Smooth muscle cell (in vitro differentiated cells): ENCODE data around the gene OR9Q1. TPM values are rescaled to one million over a fixed set of nuclear protein-coding genes. Genes with fewer than 3 reads are reported as not detected.
"Not testable (repeated sequence)": the region's sequence is repeated elsewhere in the genome, so short reads cannot be mapped to it uniquely, and the experiment has no call there.

Experiments
- DNase-seq: peaks from one replicate; lab custom pipeline; 2025; ENCODE audit not compliant: unreplicated experiment; lab: John Stamatoyannopoulos, UW
- H2AFZ ChIP-seq: fragments of 200-600 bp; sonication (generic); 2 replicates; pipeline ENCODE4 v1.6.0; 2016; ENCODE audit warnings: antibody characterized with exemption, low read depth, mild to moderate bottlenecking
- H3F3A ChIP-seq: fragments of 200-600 bp; sonication (generic); 2 replicates; pipeline ENCODE4 v1.6.0; 2017; ENCODE audit warnings: antibody characterized with exemption, low read depth
- H3K27ac ChIP-seq: fragments of 200-600 bp; sonication (generic); 2 replicates; pipeline ENCODE4 v1.5.1; 2016; ENCODE audit warnings: low read depth, mild to moderate bottlenecking
- H3K27me3 ChIP-seq: fragments of 200-600 bp; sonication (generic); 2 replicates; pipeline ENCODE4 v1.6.1; 2016; ENCODE audit warnings: low read depth, mild to moderate bottlenecking
- H3K36me3 ChIP-seq: fragments of 200-600 bp; sonication (generic); 2 replicates; pipeline ENCODE4 v1.5.1; 2016; ENCODE audit warnings: low read depth
- H3K4me1 ChIP-seq: fragments of 200-600 bp; sonication (generic); 2 replicates; pipeline ENCODE4 v1.5.1; 2016; ENCODE audit warnings: low read depth
- H3K4me2 ChIP-seq: fragments of 200-600 bp; sonication (generic); 2 replicates; pipeline ENCODE4 v1.6.0; 2016; ENCODE audit warnings: mild to moderate bottlenecking
- H3K4me3 ChIP-seq: fragments of 200-600 bp; sonication (generic); 2 replicates; pipeline ENCODE4 v1.5.1; 2016; ENCODE audit warnings: mild to moderate bottlenecking
- H3K79me2 ChIP-seq: fragments of 200-600 bp; sonication (generic); 2 replicates; pipeline ENCODE4 v1.6.0; 2016; ENCODE audit warnings: low read depth, mild to moderate bottlenecking
- H3K9ac ChIP-seq: fragments of 200-600 bp; sonication (generic); 2 replicates; pipeline ENCODE4 v1.6.0; 2016; ENCODE audit warnings: low read depth
- H3K9me3 ChIP-seq: fragments of 200-600 bp; sonication (generic); replicated peaks from 2 replicates; pipeline ENCODE4 v1.5.1; 2016; ENCODE audit warnings: low read depth
- H4K20me1 ChIP-seq: fragments of 200-600 bp; sonication (generic); 2 replicates; pipeline ENCODE4 v1.6.0; 2016; ENCODE audit warnings: low read depth
- CTCF ChIP-seq: fragments of 200-600 bp; sonication (generic); IDR thresholded peaks from 2 replicates; pipeline ENCODE4 v1.5.1; 2017; ENCODE audit warnings: borderline replicate concordance, mild to moderate bottlenecking, antibody characterized with exemption; ENCODE audit not compliant: insufficient read depth, poor library complexity, severe bottlenecking
- WGBS: methylation state at CpG from one replicate; pipeline ENCODE4 v1.1.7; 2016; ENCODE audit warnings: low lambda C conversion rate; 5-methylcytosine and 5-hydroxymethylcytosine counted together
- polyA plus RNA-seq: library from polyadenylated mRNA; unstranded; fragments of >200 nt; fragmentation: Nextera tagmentation; extraction: Ambion mirVana; gene quantifications from 2 replicates; pipeline ENCODE4 v1.2.1, GENCODE V29; 2016
- total RNA-seq: library from RNA; depleted of rRNA; stranded (reverse); fragments of >200 nt; gene quantifications from 2 replicates; pipeline ENCODE4 v1.2.3, GENCODE V29; 2014

Gene OR9Q1
- total and polyA plus RNA-seq, 2 experiments from 2014 or later = not detected

- no peaks in the 10 kb centered on the region for H3F3A ChIP-seq
- no peaks in the 10 kb centered on the region for H3K4me1 ChIP-seq
- H3K27me3 ChIP-seq = no peaks in the 10 kb centered on the region
- DNase-seq = no peak
- H4K20me1 ChIP-seq = no peaks in the 10 kb centered on the region
- H3K36me3 ChIP-seq = no peaks in the 10 kb centered on the region
- H3K27ac ChIP-seq = no peak within 1 kb of the TSS
- no peak within 1 kb of the TSS for H3K4me3 ChIP-seq
- H2AFZ ChIP-seq = no peak within 1 kb of the TSS
- no peak within 1 kb of the TSS for H3K4me2 ChIP-seq
- H3K9ac ChIP-seq = no peak within 1 kb of the TSS
- H3K79me2 ChIP-seq = no peaks in the 10 kb centered on the region
- no peaks in the 10 kb centered on the region for H3K9me3 ChIP-seq
- TF ChIP-seq CTCF = no peak
These were observed 180.4 kb downstream of the OR9Q1 start, which contains the start of gene OR1S2 for GRCh38 chr11:58204042-58204441. TSS of gene OR1S2 (minus strand) at chr11:58204142. CDS start at chr11:58204142, 0 bp downstream.

- H3K4me2 ChIP-seq, H3K4me3 ChIP-seq, H3K4me1 ChIP-seq, H3K79me2 ChIP-seq, H3K27me3 ChIP-seq, H3K9me3 ChIP-seq, H3F3A ChIP-seq, H3K36me3 ChIP-seq, H3K9ac ChIP-seq, H2AFZ ChIP-seq, H4K20me1 ChIP-seq, H3K27ac ChIP-seq, DNase-seq: not testable (repeated sequence)
- WGBS = 83% methylated on average over 2 of the region's 2 CpGs
These were observed 188.7 kb downstream of the OR9Q1 start, which contains the start of gene OR1S1 for GRCh38 chr11:58212420-58212819. TSS of gene OR1S1 (plus strand) at chr11:58212720.

GRCh38 chr11:58216476-58216875 is 192.8 kb downstream of the OR9Q1 start:
- Histone ChIP-seq H3K4me2 (no peak overlapping the region), H3K4me1 (no peaks in the 10 kb centered on the region), H3K4me3 (no peak overlapping the region), H2AFZ (no peak overlapping the region), H4K20me1 (no peaks in the 10 kb centered on the region), H3K9ac (no peak overlapping the region), H3K79me2 (no peaks in the 10 kb centered on the region), H3F3A (no peaks in the 10 kb centered on the region), H3K9me3 (no peaks in the 10 kb centered on the region), H3K27me3 (no peaks in the 10 kb centered on the region), H3K27ac (no peak overlapping the region), H3K36me3 (no peaks in the 10 kb centered on the region)
- no peak for DNase-seq
- TF ChIP-seq CTCF = no peak

GRCh38 chr11:58222721-58223120 is 199.0 kb downstream of the OR9Q1 start:
- H4K20me1 ChIP-seq = no peaks in the 10 kb centered on the region
- H3F3A ChIP-seq = no peaks in the 10 kb centered on the region
- H2AFZ ChIP-seq = no peak overlapping the region
- H3K4me3 ChIP-seq = no peak overlapping the region
- no peak overlapping the region for H3K4me2 ChIP-seq
- no peaks in the 10 kb centered on the region for H3K79me2 ChIP-seq
- no peak for TF ChIP-seq CTCF
- no peaks in the 10 kb centered on the region for H3K36me3 ChIP-seq
- H3K27ac ChIP-seq = no peak overlapping the region
- DNase-seq = no peak
- H3K9ac ChIP-seq = no peak overlapping the region
- H3K4me1 ChIP-seq = no peaks in the 10 kb centered on the region
- 63% methylated on average over 7 of the region's 7 CpGs for WGBS
- no peaks in the 10 kb centered on the region for H3K9me3 ChIP-seq
- H3K27me3 ChIP-seq = no peaks in the 10 kb centered on the region
